Chondrocyte (in vitro differentiated cells): ENCODE measurements around the gene UBE2L5. TPM values are rescaled to one million over a fixed set of nuclear protein-coding genes. Genes with fewer than 3 reads are reported as not detected.

Source experiments
- DNase-seq: peaks from one replicate; pipeline ENCODE4 v3.0.0; 2021; ENCODE audit warnings: mixed read lengths, low spot score
- H3K27ac Mint-ChIP-seq: one replicate; pipeline ENCODE4 v1.8.0; 2021; ENCODE audit warnings: mild to moderate bottlenecking, moderate library complexity, mixed read lengths; ENCODE audit not compliant: unreplicated experiment
- H3K27me3 Mint-ChIP-seq: 2 replicates; pipeline ENCODE4 v1.8.0; 2021; ENCODE audit warnings: low read depth, mixed read lengths
- H3K36me3 Mint-ChIP-seq: 2 replicates; pipeline ENCODE4 v1.8.0; 2021; ENCODE audit warnings: low read depth, mixed read lengths
- H3K4me1 Mint-ChIP-seq: 2 replicates; pipeline ENCODE4 v1.8.0; 2021; ENCODE audit warnings: low read depth, mild to moderate bottlenecking, mixed read lengths
- H3K4me3 Mint-ChIP-seq: one replicate; pipeline ENCODE4 v1.8.0; 2021; ENCODE audit warnings: mild to moderate bottlenecking, moderate library complexity, mixed read lengths; ENCODE audit not compliant: unreplicated experiment
- H3K9me3 Mint-ChIP-seq: 2 replicates; pipeline ENCODE4 v1.8.0; 2021; ENCODE audit warnings: low read depth, mixed read lengths
- CTCF ChIP-seq: fragments of 200-600 bp; sonication (generic); IDR thresholded peaks from 2 replicates; pipeline ENCODE4 v1.5.0; 2021; ENCODE audit warnings: antibody characterized with exemption, mild to moderate bottlenecking, moderate library complexity
- long read RNA-seq: library from polyadenylated mRNA; stranded (forward); transcript quantifications from one replicate; pipeline ENCODE4 v2.0.0, GENCODE V29; 2021
- total RNA-seq: library from RNA; stranded (reverse); gene quantifications from 3 replicates; pipeline ENCODE4 v1.2.1, GENCODE V29; 2021

UBE2L5 gene
- not detected in 3 replicates for total RNA-seq
- long read RNA-seq, result 0 reads

DNA sequence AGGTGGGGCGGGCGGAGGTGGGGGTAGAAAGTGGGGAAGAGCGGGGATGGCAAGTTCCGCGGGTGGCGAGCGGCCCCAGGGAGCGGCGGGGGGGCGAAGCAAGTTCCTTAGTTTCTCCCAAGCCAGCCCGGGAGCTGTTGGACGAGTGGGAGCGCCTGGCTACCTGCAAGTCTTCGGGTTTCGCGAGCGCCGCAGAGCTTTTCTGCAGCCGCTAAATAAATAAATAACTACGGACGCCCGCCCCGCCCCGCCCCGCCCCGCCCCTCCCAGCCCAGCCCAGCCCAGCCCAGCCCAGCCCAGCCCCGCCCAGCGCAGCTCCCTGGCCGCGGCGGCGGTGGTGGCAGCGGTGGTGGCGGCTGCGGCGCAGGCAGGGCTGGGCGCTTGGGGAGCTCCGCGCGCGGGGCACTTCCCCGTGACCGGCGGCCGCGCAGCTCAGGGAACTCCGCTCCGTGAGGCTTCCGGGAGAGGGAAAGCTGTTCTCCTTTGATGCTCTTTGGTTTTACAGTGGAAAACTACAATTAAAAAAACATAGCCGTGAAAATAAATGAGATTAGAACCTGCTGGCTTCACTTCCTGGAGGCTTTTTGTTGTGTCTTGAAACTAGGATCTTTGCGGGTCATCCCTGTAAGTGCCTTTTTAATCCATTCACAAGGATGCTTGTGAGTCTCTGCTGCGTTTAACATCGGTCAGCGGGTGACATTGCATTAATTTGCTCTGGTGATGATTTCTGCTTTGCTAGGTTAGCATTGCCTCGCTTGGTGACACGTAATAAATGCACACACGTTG lies at the start of gene UBE2L5:
TSS of gene UBE2L5 (plus strand) at position 440 of the 786 bp plus-strand sequence. CDS start 5,498 bp downstream, outside the sequence.
- H3K36me3 Mint-ChIP-seq, result no peaks in the 10 kb centered on the region
- H3K9me3 Mint-ChIP-seq, result no peaks in the 10 kb centered on the region
- DNase-seq, result no peak
- TF ChIP-seq CTCF, result peak; percentile 20
- H3K4me3 Mint-ChIP-seq, result peak within 1 kb of the TSS; percentile 81
- H3K4me1 Mint-ChIP-seq, result peaks cover 12% of the 10 kb centered on the region
- no peaks in the 10 kb centered on the region for H3K27me3 Mint-ChIP-seq
- H3K27ac Mint-ChIP-seq, result peak within 1 kb of the TSS; percentile 92

DNA sequence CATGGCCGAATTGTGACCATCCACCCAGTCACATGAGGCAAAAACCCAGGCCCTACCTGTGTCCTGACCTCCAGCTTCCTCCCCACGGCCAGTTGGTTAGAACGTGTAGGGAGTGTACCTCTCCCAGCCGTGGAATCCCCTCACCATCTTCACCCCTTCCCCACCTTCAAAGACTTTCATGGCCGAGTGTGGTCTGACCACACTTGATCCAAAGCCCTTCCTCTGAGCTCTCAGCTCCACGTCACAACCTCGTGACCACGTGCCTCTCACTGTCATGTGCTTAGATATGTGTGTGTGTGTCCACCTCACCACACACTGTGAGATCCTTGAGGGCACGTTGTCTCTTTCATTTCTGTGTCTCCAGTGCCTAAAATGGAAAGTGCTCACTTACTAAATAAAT lies 48.6 kb upstream of the UBE2L5 start:
- DNase-seq, result no peak
- no peaks in the 10 kb centered on the region for H3K27me3 Mint-ChIP-seq
- no peak overlapping the region for H3K4me3 Mint-ChIP-seq
- TF ChIP-seq CTCF, result no peak
- H3K27ac Mint-ChIP-seq, result no peak overlapping the region
- no peaks in the 10 kb centered on the region for H3K36me3 Mint-ChIP-seq
- H3K4me1 Mint-ChIP-seq, result peaks cover 10% of the 10 kb centered on the region
- H3K9me3 Mint-ChIP-seq, result no peaks in the 10 kb centered on the region

- Mint-ChIP-seq H3K27me3 (no peaks in the 10 kb centered on the region), H3K4me3 (no peak overlapping the region), H3K36me3 (no peaks in the 10 kb centered on the region), H3K9me3 (no peaks in the 10 kb centered on the region), H3K4me1 (peaks cover 10% of the 10 kb centered on the region), H3K27ac (no peak overlapping the region)
- no peak for TF ChIP-seq CTCF
- DNase-seq, result no peak
These were observed 46.9 kb upstream of the UBE2L5 start for GRCh38 chr13:30375265-30375835.

DNA sequence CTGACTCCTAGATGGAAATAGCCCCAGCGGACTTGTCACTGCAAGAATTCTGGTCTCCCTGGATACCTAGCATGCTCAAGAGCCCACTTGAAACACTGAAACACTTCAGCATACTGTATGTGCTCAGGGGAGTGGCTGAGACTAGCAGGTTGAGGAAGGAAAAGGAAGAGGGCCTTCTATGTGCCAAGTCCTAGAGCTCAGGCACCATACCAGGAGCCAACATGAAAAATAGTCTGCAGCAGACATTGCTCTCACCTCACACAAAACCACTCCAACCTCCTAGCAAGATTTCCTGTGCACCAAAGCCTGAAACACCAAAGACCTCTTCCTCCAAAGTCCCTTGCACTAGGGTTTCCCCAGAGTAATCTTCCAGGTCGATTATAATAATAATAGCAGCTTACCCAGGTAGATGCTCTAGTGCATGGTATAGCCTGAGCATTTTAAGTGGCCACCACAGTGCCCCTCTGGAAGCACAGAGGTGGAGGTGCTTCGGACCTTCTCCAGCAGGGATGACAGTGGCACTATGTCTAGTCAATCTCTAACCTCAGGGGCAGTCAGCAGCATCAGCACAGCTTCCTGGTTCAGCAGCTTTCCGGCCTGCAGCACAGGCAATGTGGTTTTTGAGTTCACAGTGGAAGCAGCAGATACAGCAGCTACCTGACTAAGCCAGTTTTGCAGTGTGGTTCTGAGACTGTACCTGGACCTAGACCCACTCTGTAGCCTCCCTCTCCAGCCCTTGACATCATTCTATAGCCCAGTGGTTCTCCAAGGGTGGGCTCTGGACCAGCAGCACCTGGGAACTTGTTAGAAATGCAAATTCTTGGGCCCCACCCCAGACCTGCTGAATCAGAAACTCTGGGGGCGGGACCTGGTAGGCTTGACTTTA lies 45.6 kb upstream of the UBE2L5 start:
- Mint-ChIP-seq H3K4me3 (no peak overlapping the region), H3K36me3 (no peaks in the 10 kb centered on the region), H3K27ac (no peak overlapping the region), H3K27me3 (no peaks in the 10 kb centered on the region), H3K9me3 (no peaks in the 10 kb centered on the region), H3K4me1 (peaks cover 6% of the 10 kb centered on the region)
- DNase-seq, result no peak
- no peak for TF ChIP-seq CTCF

- no peak for DNase-seq
- no peak overlapping the region for H3K4me3 Mint-ChIP-seq
- no peaks in the 10 kb centered on the region for H3K27me3 Mint-ChIP-seq
- H3K36me3 Mint-ChIP-seq, result no peaks in the 10 kb centered on the region
- H3K9me3 Mint-ChIP-seq, result no peaks in the 10 kb centered on the region
- H3K4me1 Mint-ChIP-seq, result no peaks in the 10 kb centered on the region
- H3K27ac Mint-ChIP-seq, result no peak overlapping the region
- no peak for TF ChIP-seq CTCF
These were observed 45.0 kb upstream of the UBE2L5 start for GRCh38 chr13:30377312-30377685.
